Activated naive CD8-positive, alpha-beta T cell treated with anti-CD3 and anti-CD28 coated beads, Interleukin-2, amount 10 ng/mL, durations not matched to agents 7 days and 5 days (primary cell): ENCODE results near the gene GLE1. TPM values are rescaled to one million over a fixed set of nuclear protein-coding genes. Genes with fewer than 3 reads are reported as not detected.

ENCODE experiments used
- total RNA-seq, 2 experiments: library from RNA; stranded (reverse); gene quantifications; one replicate each; pipeline ENCODE4 v1.2.3, GENCODE V29; 2021

Gene GLE1
- total RNA-seq, 2 experiments from 2014 or later: 39.3 to 41.6 TPM

Other genes starting within 250 kb of the GLE1 start
- 10 to 100 TPM; 72.6 to 72.7 TPM for gene GOLGA2, start 228.7 kb upstream of the GLE1 start, total RNA-seq
- gene SWI5, start 228.4 kb upstream of the GLE1 start, total RNA-seq: 10 to 100 TPM; 12.3 to 14.3 TPM
- gene TRUB2, start 182.3 kb upstream of the GLE1 start, total RNA-seq: 10 to 100 TPM; 18.7 to 21.0 TPM
- gene COQ4, start 181.9 kb upstream of the GLE1 start, total RNA-seq: 10 to 100 TPM; 34.9 to 35.1 TPM
- gene SLC27A4, start 164.2 kb upstream of the GLE1 start, total RNA-seq: 10 to 100 TPM; 13.6 to 13.9 TPM
- 10 to 100 TPM; 60.7 to 63.4 TPM for gene URM1, start 133.3 kb upstream of the GLE1 start, total RNA-seq
- 1 to 10 TPM; 3.5 to 3.7 TPM for gene CERCAM, start 83.9 kb upstream of the GLE1 start, total RNA-seq
- 10 to 100 TPM; 64.9 to 65.0 TPM for gene ODF2, start 48.7 kb upstream of the GLE1 start, total RNA-seq
- 100 to 1,000 TPM; 355 to 358 TPM for gene SPTAN1, start 47.9 kb downstream of the GLE1 start, total RNA-seq
- gene DYNC2I2, start 152.1 kb downstream of the GLE1 start, total RNA-seq: 10 to 100 TPM; 37.7 to 40.4 TPM
- 100 to 1,000 TPM; 411 to 415 TPM for gene SET, start 184.5 kb downstream of the GLE1 start, total RNA-seq
- gene PKN3, start 197.8 kb downstream of the GLE1 start, total RNA-seq: 1 to 10 TPM; 7.4 to 9.6 TPM
- 10 to 100 TPM; 64.1 to 68.9 TPM for gene ZDHHC12, start 219.4 kb downstream of the GLE1 start, total RNA-seq